NCI-H774 (cell line): ENCODE measurements around the gene TMEM120A.

Experiments
- DNase-seq: peaks from one replicate; lab custom pipeline; 2025; lab: John Stamatoyannopoulos, UW

The TMEM120A gene

DNA sequence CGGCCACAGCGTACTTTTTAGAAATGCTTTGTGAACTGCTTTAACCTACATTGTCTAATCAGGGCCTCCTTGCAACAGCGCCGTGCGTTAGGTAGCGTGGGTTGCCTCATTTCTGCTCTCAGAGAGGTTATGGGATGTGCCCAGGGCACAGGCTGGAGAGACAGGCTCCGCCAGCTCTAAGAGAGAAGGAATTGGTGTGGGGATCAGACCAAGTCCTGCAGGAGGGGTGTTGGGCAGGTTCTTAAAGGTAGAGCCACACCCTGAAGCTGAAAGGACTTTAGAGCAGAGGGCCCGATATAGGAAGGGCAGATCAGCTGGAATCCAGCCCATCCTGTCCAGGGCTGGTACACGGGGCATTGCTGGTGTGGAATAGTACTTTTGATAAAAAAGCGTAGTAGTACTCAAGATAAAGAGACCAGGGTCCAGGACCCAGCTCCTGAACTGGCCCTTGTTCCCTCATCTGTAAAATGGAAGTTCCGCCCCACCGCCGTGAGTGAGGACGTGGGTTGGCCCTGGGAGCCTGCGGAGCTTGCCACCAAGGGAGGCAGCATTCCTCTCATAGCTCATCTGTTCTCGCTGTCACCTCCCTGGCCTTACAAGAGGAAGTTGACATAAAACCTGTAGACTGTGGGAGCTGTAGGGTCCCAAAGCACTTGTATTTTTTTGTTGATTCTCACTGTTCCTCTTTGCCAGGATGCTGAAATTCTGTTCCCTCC lies 37.2 kb downstream of the TMEM120A start:
- DNase-seq = no peak

DNA sequence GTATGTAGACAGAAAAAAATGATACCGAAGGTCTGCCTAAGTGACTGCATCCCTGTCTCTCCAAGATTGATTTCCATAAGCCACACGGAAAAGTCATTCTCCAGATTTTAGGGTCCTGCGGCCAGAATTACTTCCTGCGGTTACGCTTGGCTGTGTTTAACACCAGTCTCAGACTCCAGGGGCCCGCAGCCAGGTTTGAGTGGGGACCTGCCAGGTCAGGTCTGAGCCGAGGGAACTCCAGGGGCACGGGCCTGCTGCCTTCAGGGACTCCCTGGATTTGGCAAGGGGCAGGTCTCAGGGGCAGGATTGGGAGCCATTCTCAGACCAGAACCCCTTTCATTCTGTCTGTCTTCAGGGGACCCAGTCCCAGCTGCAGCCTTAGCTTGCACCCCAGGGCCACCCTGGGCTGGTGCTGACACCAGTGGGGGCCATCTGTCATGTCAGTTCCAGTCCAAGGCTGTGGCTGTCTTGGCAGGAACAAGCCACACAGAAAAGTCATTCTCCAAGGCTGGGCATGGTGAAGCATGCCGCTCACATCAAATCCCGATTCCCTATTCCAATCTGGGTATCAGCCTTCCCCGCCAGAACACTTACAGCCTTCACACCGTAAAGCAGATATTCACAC lies 39.0 kb downstream of the TMEM120A start:
- DNase-seq = no peak

DNA sequence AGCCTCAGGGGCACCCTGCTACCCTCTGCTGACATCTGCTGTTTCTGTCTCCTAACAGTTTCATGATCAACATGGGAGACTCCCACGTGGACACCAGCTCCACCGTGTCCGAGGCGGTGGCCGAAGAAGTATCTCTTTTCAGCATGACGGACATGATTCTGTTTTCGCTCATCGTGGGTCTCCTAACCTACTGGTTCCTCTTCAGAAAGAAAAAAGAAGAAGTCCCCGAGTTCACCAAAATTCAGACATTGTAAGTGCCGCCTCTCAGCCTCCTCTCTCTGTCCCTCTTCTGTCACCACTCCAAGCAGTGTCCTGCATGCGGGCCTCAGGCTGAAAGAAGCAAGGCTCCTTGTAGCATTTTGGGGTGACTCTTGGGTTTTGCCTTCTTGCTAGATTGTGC lies 40.5 kb downstream of the TMEM120A start:
- DNase-seq = no peak

DNA sequence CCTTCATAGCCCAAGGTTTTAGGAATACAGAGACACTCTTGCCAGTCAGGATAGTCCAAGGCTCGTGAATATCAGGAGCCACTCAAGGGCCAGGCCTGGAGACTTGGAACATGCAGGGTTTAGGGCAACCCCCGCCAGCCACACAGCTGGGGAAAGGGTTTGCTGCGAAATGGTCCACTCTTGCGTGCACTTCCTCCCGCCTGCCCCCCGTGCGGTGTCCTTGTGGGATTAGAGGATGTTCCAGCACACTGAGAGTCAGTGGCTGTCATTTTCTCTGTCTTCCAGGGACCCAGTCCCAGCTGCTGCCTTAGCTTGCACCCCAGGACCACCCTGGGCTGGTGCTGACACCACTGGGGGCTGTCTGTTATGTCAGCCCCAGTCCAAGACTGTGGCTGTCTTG lies 41.0 kb downstream of the TMEM120A start:
- no peak for DNase-seq

DNA sequence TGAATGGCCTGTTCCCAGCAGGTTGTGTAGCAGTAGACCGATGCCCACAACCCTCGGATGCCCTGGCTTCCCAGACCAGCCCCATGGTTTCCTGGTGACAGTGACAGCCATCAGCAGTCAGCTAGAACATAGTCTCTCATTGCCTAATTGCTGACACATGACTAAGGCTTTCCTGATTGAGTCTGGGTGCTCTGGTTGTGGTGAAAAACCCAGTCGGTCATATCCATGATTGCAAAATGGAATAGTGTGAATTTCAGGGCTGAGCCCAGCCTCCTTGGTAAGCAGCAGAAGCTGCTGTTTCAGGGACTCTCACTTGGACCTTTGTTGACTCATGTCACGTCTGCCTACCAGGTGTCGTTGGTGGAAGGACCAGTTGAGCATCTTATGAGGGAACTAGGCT lies 42.9 kb downstream of the TMEM120A start:
- DNase-seq = no peak

DNA sequence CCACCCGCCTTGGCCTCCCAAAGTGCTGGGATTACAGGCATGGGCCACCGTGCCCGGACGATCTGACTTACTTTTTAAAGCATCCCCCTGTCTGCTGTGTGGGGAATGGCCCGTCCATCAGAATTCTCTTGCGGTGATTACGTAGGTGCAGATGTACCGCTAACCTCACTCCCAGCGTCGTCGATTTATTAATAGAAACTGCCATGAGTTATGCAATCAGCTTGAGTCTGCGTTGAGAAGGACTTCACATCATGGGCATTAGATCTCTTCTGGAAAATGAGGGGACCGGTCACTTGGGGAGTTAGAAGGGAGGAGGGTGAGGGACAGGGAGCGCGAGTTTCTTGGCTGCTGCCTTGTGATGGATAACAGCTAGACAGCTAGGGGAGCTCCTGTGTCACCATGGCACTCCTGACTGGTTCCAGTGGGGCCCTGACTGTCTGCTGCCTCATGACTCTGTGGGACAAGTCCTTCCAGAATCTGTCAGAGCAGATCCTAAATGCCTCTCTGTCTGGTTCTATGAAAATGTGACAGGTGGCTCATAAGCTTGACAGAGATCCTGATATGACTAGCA lies 44.2 kb downstream of the TMEM120A start:
- no peak for DNase-seq

DNA sequence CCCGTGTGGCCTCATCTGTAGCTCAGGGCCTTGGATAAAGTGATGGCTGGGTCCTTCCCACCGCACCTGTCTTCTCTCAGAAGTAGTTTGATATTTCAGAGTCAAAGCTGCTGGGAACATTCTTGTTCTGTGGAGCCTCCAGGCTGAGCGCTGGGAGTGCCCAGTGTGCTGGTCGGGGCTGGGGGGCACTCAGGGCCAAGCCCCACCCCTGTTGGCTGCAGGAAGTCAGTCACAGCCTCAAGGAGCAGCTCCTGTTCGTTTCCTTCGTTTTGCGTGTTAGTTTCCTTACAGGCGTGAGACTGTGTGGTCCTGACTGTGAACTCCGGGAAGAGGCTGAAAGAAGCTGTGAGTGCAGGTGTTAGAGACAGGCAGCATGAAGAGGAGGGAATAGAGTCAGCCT lies 46.2 kb downstream of the TMEM120A start:
- DNase-seq = no peak

DNA sequence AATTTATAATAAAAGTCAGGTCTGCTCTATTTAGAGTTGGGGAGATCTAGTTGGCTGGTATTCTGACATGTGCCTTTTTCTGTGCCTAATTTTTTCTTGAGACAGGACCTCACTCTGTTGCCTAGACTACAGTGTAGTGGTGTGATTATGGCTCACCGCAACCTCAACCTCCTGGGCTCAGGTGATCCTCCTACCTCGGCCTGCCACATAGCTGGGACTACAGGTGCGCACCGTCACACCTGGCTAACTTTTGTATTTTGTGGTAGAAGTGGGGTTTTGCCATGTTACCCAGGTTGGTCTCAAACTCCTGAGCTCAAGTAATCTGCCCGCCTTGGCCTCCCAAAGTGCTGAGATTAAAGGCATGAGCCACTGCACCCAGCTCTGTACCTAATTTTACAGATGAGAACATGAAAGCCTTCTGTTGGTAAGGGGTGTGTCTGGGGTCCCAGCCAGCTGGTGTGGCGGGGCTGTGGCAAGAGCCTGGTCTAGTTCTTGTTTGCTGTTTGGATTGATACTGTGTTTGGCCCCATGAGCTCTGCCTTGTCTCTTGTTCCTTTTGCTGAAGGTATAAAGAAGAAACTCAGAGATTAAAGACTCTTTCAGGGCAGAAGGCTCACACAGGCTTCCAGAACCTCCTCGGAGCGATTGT lies 48.1 kb downstream of the TMEM120A start:
- DNase-seq = no peak

DNA sequence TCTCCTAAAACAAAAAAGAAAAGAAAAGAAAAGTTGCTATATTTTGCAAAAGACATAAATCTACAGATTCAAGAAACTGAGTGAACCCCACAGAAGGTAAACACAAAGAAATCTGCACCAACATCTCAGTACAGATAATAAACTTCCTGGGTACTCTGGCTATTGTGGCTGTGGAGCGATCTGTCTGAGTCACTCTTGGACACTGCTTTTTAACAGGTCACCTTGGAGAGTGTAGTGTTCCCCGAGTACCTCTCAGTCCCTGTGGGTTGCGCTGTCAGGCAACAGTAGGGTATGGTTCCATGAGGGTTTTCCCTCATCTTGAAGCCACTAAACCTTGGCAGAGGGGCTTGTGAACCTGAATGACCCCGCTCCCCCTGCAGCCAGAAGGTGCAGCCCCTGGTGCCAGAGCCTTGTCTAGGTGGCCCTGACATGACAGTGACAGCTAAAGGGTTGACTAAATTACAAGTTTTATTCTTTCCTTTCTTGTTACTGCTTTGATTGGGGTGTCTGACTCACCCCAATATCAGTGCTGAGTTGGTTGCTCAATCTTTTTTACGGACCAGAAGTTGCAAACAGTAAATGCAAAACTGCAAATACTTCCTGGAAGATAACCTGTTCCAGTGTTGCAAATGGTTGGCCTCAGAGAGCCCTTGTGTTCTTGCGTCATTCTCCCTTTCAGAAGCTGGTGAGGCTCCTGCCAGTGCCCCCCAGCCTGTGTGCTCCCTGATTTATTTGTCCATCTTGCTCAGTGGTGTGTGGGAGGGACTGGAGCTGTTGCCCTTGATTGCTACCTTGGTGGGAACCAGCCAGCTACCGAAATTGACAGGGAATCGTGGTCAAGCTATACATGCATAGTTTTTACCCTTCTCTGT lies 48.9 kb downstream of the TMEM120A start:
- DNase-seq = no peak

DNA sequence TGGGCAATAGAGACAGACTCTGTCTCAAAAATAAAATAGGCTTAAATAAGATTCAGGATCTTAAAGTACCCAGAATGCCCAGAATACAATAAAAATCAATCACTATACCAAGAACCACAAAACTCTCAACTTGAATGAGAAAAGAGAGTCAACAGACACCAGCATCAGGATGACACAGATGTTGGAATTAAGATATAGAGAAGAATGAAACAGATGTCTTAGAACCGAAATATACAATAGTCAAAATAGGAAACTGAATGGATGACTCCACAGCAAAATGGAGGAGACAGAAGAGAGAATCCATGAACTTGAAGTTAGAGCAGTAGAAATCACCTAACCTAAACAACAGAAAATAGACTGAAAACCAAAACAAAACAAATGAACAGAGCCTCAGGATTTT lies 49.9 kb downstream of the TMEM120A start:
- no peak for DNase-seq

DNA sequence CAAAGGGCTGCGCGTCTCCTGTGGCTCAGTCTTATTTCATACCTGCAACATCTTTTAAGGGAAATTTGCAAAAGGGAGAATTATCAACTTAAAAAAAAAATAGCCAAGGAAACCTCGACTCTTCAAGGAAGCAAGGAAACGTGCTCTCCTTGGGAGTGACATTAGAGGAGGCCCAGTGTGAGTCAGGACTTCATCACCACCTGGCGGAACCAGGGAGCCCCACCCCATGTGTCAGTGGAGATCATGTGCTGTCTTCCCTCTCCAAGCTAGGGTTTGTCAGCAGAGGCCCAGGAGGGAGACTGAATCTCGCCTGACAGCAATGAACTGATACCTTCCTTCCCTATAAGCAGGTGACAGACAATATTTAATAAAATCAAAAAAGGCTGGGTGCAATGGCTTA lies 50.5 kb downstream of the TMEM120A start:
- DNase-seq = no peak

DNA sequence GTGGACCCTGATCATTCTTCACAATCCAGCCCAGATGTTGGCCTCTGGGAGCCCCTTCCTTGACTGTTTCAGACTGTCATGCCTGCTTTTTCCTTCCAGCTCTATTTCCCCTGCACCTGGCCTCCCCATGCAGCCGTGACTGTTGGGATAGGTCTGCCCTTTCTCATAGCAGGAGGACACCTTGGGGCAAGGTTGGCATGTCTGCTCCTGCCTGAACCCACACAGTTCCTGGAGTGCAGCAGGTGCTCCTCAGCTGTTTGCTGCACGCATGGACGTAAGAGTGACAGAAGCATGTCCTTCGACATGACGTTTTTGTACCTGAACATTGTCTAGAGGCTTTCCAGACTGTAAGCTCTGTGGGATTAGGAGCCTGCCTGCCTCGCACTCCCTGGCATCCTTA lies 55.5 kb downstream of the TMEM120A start:
- no peak for DNase-seq

DNA sequence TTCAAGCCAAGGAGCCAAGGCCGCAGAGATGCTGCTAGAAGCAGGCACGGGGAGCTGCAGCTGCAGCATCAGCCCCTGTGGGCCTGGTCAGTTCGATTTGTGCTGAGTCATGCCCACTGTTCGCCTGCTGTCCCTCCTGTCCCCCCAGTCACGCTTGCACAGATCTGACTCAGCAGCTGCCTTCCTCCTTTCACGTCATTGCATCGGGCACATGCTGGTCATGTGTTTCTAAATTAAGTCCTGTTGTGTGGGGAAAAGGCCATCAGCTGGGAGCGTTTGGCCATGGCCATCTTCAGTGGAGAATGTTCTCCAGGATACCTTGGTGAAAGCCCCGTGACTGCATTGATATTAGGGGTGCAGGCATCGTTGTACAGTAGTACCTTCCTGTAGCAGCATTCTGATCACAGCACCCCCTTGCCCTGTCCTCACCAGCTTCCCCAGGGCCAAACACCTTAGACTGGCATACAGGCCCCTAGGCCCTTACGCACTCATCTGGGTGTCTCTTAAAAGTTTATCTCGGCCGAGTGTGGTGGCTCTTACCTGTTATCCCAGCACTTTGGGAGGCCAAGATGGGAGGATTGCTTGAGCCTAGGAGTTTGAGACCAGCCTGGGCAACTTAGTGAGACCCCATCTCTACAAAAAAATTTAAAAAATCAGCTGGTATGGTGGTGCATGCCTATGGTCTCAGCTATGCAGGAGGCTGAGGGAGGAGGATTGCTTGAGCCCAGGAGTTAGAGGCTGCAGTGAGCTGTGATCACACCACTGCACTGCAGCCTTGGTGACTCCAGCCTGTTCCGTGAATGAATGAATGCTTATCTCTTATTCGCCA lies 56.2 kb downstream of the TMEM120A start:
- DNase-seq = no peak
